Measurements from ENCODE around the gene FUBP1. TPM values are rescaled to one million over a fixed set of nuclear protein-coding genes. Genes with fewer than 3 reads are reported as not detected.
"Not testable (repeated sequence)": the region's sequence is repeated elsewhere in the genome, so short reads cannot be mapped to it uniquely, and the experiment has no call there.

The FUBP1 gene
- total RNA-seq, 1 donor from 2014 or later: 88.8 TPM

- no peaks in the 10 kb centered on the region for H3K36me3 ChIP-seq
- no peaks in the 10 kb centered on the region for H3K27me3 ChIP-seq
- H3K4me1 ChIP-seq: peaks cover 14% of the 10 kb centered on the region
- intact Hi-C loops (cut with DNase I): no loop called here
- peak within 1 kb of the TSS; percentile 69 for H3K4me3 ChIP-seq
- no peak for TF ChIP-seq CTCF (IDR thresholded peaks at IDR 0.05)
- DNase-seq: no peak
- H3K9me3 ChIP-seq: no peaks in the 10 kb centered on the region
- peak within 1 kb of the TSS; percentile 83 for H3K27ac ChIP-seq
- ATAC-seq: peak; percentile 100
Observed at GRCh38 chr1:78004719-78005447, 26.0 kb upstream of the FUBP1 start, which contains the start of gene DNAJB4. Gene DNAJB4, plus strand, starts transcription at chr1:78004939. Its CDS starts 172 bp downstream, at chr1:78005111.

GRCh38 chr1:78003882-78004718 lies 25.2 kb upstream of the FUBP1 start:
- Histone ChIP-seq H3K4me1 (peaks cover 14% of the 10 kb centered on the region), H3K27me3 (no peaks in the 10 kb centered on the region), H3K4me3 (peak overlapping the region; percentile 69), H3K36me3 (no peaks in the 10 kb centered on the region), H3K9me3 (no peaks in the 10 kb centered on the region), H3K27ac (peak overlapping the region; percentile 83)
- intact Hi-C loops (cut with DNase I): no loop called here
- DNase-seq: no peak
- TF ChIP-seq CTCF (IDR thresholded peaks at IDR 0.05): no peak
- ATAC-seq: peak; percentile 64

GRCh38 chr1:78003070-78003746 lies 24.3 kb upstream of the FUBP1 start:
- Histone ChIP-seq H3K27ac (peak overlapping the region; percentile 83), H3K36me3 (no peaks in the 10 kb centered on the region), H3K4me1 (peaks cover 12% of the 10 kb centered on the region), H3K4me3 (no peak overlapping the region), H3K9me3 (no peaks in the 10 kb centered on the region), H3K27me3 (no peaks in the 10 kb centered on the region)
- intact Hi-C loops (cut with DNase I): no loop called here
- no peak for TF ChIP-seq CTCF (IDR thresholded peaks at IDR 0.05)
- ATAC-seq (no peak), DNase-seq (no peak)

GRCh38 chr1:78000536-78000935 lies 21.7 kb upstream of the FUBP1 start:
- ATAC-seq; H3K4me3 ChIP-seq; DNase-seq; H3K27ac ChIP-seq; H3K27me3 ChIP-seq; intact Hi-C loops (cut with DNase I); H3K36me3 ChIP-seq; H3K4me1 ChIP-seq; H3K9me3 ChIP-seq: not testable (repeated sequence)

- Histone ChIP-seq H3K36me3 (peaks cover 7% of the 10 kb centered on the region), H3K27me3 (no peaks in the 10 kb centered on the region), H3K27ac (no peak overlapping the region), H3K4me1 (peaks cover 3% of the 10 kb centered on the region), H3K9me3 (no peaks in the 10 kb centered on the region), H3K4me3 (no peak overlapping the region)
- no peak for DNase-seq
- intact Hi-C loops (cut with DNase I): no loop called here
- ATAC-seq: no peak
- TF ChIP-seq CTCF (IDR thresholded peaks at IDR 0.05): no peak
Observed at GRCh38 chr1:77996734-77997133, 17.9 kb upstream of the FUBP1 start.

All from upper lobe of right lung (tissue), 1 donor.